GM19452 (cell line): ENCODE results near the gene USH2A.
"Not testable (repeated sequence)": the region's sequence is repeated elsewhere in the genome, so short reads cannot be mapped to it uniquely, and the experiment has no call there.

Source experiments
- ATAC-seq: cut with Tn5 transposase; IDR thresholded peaks from one replicate; pipeline ENCODE4 v1.9.1; 2021; ENCODE audit not compliant: unreplicated experiment

Gene USH2A

GRCh38 chr1:216207154-216207553, 216.1 kb downstream of the USH2A start:
- no peak for ATAC-seq

GRCh38 chr1:216205176-216205575, 218.1 kb downstream of the USH2A start:
- ATAC-seq, result no peak

- ATAC-seq, result no peak
Measured at GRCh38 chr1:216201946-216202345, 221.3 kb downstream of the USH2A start.

GRCh38 chr1:216200941-216201340, 222.3 kb downstream of the USH2A start:
- ATAC-seq, result no peak

- ATAC-seq, result no peak
Measured at GRCh38 chr1:216194721-216195120, 228.5 kb downstream of the USH2A start.

- no peak for ATAC-seq
Measured at GRCh38 chr1:216193839-216194443, 229.3 kb downstream of the USH2A start.

GRCh38 chr1:216190438-216190837, 232.8 kb downstream of the USH2A start:
- no peak for ATAC-seq

GRCh38 chr1:216186816-216187215, 236.4 kb downstream of the USH2A start:
- ATAC-seq, result no peak

- no peak for ATAC-seq
Measured at GRCh38 chr1:216186141-216186540, 237.1 kb downstream of the USH2A start.

- ATAC-seq, result no peak
Measured at GRCh38 chr1:216184126-216184680, 239.0 kb downstream of the USH2A start.

- ATAC-seq, result no peak
Measured at GRCh38 chr1:216183454-216183853, 239.8 kb downstream of the USH2A start.

- no peak for ATAC-seq
Measured at GRCh38 chr1:216183007-216183406, 240.2 kb downstream of the USH2A start.

- no peak for ATAC-seq
Measured at GRCh38 chr1:216181590-216181989, 241.7 kb downstream of the USH2A start.

GRCh38 chr1:216178281-216178680, 245.0 kb downstream of the USH2A start:
- ATAC-seq, result no peak

GRCh38 chr1:216176970-216177369, 246.3 kb downstream of the USH2A start:
- ATAC-seq, result no peak

GRCh38 chr1:216175714-216176113, 247.5 kb downstream of the USH2A start:
- no peak for ATAC-seq

- no peak for ATAC-seq
Measured at GRCh38 chr1:216173376-216173995, 249.8 kb downstream of the USH2A start.

GRCh38 chr1:216169351-216169750, 253.9 kb downstream of the USH2A start:
- no peak for ATAC-seq

GRCh38 chr1:216168546-216168945, 254.7 kb downstream of the USH2A start:
- ATAC-seq, result no peak

- no peak for ATAC-seq
Measured at GRCh38 chr1:216154063-216154462, 269.2 kb downstream of the USH2A start.

- ATAC-seq, result no peak
Measured at GRCh38 chr1:216153130-216153529, 270.1 kb downstream of the USH2A start.

GRCh38 chr1:216145451-216146018, 277.7 kb downstream of the USH2A start:
- not testable (repeated sequence) for ATAC-seq
